ENCODE results near the gene KSR1. TPM values are rescaled to one million over a fixed set of nuclear protein-coding genes. Genes with fewer than 3 reads are reported as not detected.
"Not testable (repeated sequence)": the region's sequence is repeated elsewhere in the genome, so short reads cannot be mapped to it uniquely, and the experiment has no call there.

The KSR1 gene
- total and polyA plus RNA-seq, 2 experiments from 2014 or later = 0.98 to 2.5 TPM

- 93 to 97% methylated on average over 5 of the region's 5 CpGs for WGBS, 2 experiments (ENCODE audit: low coverage in 1 of 2, low lambda C conversion rate in 2 of 2, missing lambda C conversion rate in 2 of 2)
- Histone ChIP-seq H3K4me2 (ENCODE audit: unreplicated experiment) (no peak overlapping the region), H3F3A (ENCODE audit: insufficient read depth) (peaks cover 8% of the 10 kb centered on the region; the same call in 1 of the 2 replicates), H3K79me2 (ENCODE audit: insufficient read depth) (no peaks in the 10 kb centered on the region), H3K9me3 (ENCODE audit: low read depth) (no peaks in the 10 kb centered on the region), H3K27ac (no peak overlapping the region), H2AFZ (no peak overlapping the region), H3K27me3 (replicated peaks; ENCODE audit: insufficient read depth) (no peaks in the 10 kb centered on the region), H4K20me1 (ENCODE audit: insufficient read depth) (no peaks in the 10 kb centered on the region), H3K9me2 (ENCODE audit: insufficient read depth) (no peaks in the 10 kb centered on the region), H3K36me3 (ENCODE audit: low read depth) (no peaks in the 10 kb centered on the region), H3K4me1 (ENCODE audit: insufficient read depth) (peaks cover 10% of the 10 kb centered on the region), H3K9ac (no peak overlapping the region), H3K4me3 (no peak overlapping the region)
- DNase-seq = no peak
- in situ Hi-C loops (cut with MboI) = loop anchor here (10.0 to 25.0 kb wide), 4 partner anchors 56 to 256 kb away; no protein-coding TSS in a partner anchor
- no peak for TF ChIP-seq EZH2phosphoT487 (IDR thresholded peaks at IDR 0.05; ENCODE audit: insufficient read depth, low read depth)
- TF ChIP-seq EZH2 (IDR thresholded peaks at IDR 0.05; ENCODE audit: insufficient read depth, poor library complexity, severe bottlenecking) = no peak
Observed at GRCh38 chr17:27628376-27628775, 172.1 kb downstream of the KSR1 start.

GRCh38 chr17:27629260-27629659 is 173.0 kb downstream of the KSR1 start:
- H3K9ac ChIP-seq; H3K9me2 ChIP-seq (ENCODE audit: insufficient read depth); H3K4me3 ChIP-seq; H3K4me2 ChIP-seq (ENCODE audit: unreplicated experiment); H4K20me1 ChIP-seq (ENCODE audit: insufficient read depth); H3K9me3 ChIP-seq (ENCODE audit: low read depth); H2AFZ ChIP-seq; H3F3A ChIP-seq (ENCODE audit: insufficient read depth); H3K36me3 ChIP-seq (ENCODE audit: low read depth); H3K27me3 ChIP-seq (replicated peaks; ENCODE audit: insufficient read depth); H3K79me2 ChIP-seq (ENCODE audit: insufficient read depth); H3K27ac ChIP-seq: not testable (repeated sequence)
- in situ Hi-C loops (cut with MboI) = loop anchor here (10.0 to 25.0 kb wide), 4 partner anchors 56 to 256 kb away; no protein-coding TSS in a partner anchor
- H3K4me1 ChIP-seq (ENCODE audit: insufficient read depth) = peaks cover 17% of the 10 kb centered on the region
- peak; percentile 74 for DNase-seq
- 25 to 27% methylated on average over 3 of the region's 3 CpGs for WGBS, 2 experiments (ENCODE audit: low coverage in 1 of 2, low lambda C conversion rate in 2 of 2, missing lambda C conversion rate in 2 of 2)

- WGBS, 2 experiments (ENCODE audit: low coverage in 1 of 2, low lambda C conversion rate in 2 of 2, missing lambda C conversion rate in 2 of 2) = 34 to 50% methylated on average over 10 of the region's 10 CpGs
- 0 out of 2 replicates have a peak within 1 kb of the TSS, but pooled peaks have one; percentile 25 for H2AFZ ChIP-seq
- H3K9ac ChIP-seq = no peak within 1 kb of the TSS
- no peak within 1 kb of the TSS for H3K27ac ChIP-seq
- H3K36me3 ChIP-seq (ENCODE audit: low read depth) = no peaks in the 10 kb centered on the region
- peak; percentile 57 for DNase-seq
- no peaks in the 10 kb centered on the region for H3K27me3 ChIP-seq (replicated peaks; ENCODE audit: insufficient read depth)
- in situ Hi-C loops (cut with MboI) = loop anchor here (25.0 kb wide), 1 partner anchor 94 kb away; no protein-coding TSS in a partner anchor
- peaks cover 8% of the 10 kb centered on the region; the same call in 1 of the 2 replicates for H3F3A ChIP-seq (ENCODE audit: insufficient read depth)
- H3K4me1 ChIP-seq (ENCODE audit: insufficient read depth) = peaks cover 17% of the 10 kb centered on the region
- no peak for TF ChIP-seq EZH2phosphoT487 (IDR thresholded peaks at IDR 0.05; ENCODE audit: insufficient read depth, low read depth)
- no peak for TF ChIP-seq EZH2 (IDR thresholded peaks at IDR 0.05; ENCODE audit: insufficient read depth, poor library complexity, severe bottlenecking)
- H3K4me3 ChIP-seq = peak within 1 kb of the TSS; percentile 40; the same call in 1 of the 2 replicates
- no peaks in the 10 kb centered on the region for H3K79me2 ChIP-seq (ENCODE audit: insufficient read depth)
- peak within 1 kb of the TSS; percentile 47 for H3K4me2 ChIP-seq (ENCODE audit: unreplicated experiment)
- no peaks in the 10 kb centered on the region for H3K9me2 ChIP-seq (ENCODE audit: insufficient read depth)
- no peaks in the 10 kb centered on the region for H4K20me1 ChIP-seq (ENCODE audit: insufficient read depth)
- no peaks in the 10 kb centered on the region for H3K9me3 ChIP-seq (ENCODE audit: low read depth)
Observed at GRCh38 chr17:27630607-27631410, 174.6 kb downstream of the KSR1 start, which contains the start of gene LGALS9. TSS of gene LGALS9 (plus strand) at chr17:27631188. CDS start at chr17:27631266, 78 bp downstream.

- no peaks in the 10 kb centered on the region for H3K36me3 ChIP-seq (ENCODE audit: low read depth)
- H3K4me2 ChIP-seq (ENCODE audit: unreplicated experiment) = peak overlapping the region; percentile 47
- in situ Hi-C loops (cut with MboI) = loop anchor here (25.0 kb wide), 1 partner anchor 94 kb away; no protein-coding TSS in a partner anchor
- H3K4me3 ChIP-seq = no peak overlapping the region; the same call in 1 of the 2 replicates
- no peaks in the 10 kb centered on the region for H3K79me2 ChIP-seq (ENCODE audit: insufficient read depth)
- no peak overlapping the region for H3K27ac ChIP-seq
- peaks cover 17% of the 10 kb centered on the region for H3K4me1 ChIP-seq (ENCODE audit: insufficient read depth)
- H3K27me3 ChIP-seq (replicated peaks; ENCODE audit: insufficient read depth) = no peaks in the 10 kb centered on the region
- whole genome bisulfite sequencing, 2 experiments (ENCODE audit: low coverage in 1 of 2, low lambda C conversion rate in 2 of 2, missing lambda C conversion rate in 2 of 2) = 86% methylated on average over 6 of the region's 6 CpGs
- no peaks in the 10 kb centered on the region for H3K9me3 ChIP-seq (ENCODE audit: low read depth)
- peaks cover 8% of the 10 kb centered on the region; the same call in 1 of the 2 replicates for H3F3A ChIP-seq (ENCODE audit: insufficient read depth)
- no peak for DNase-seq
- no peaks in the 10 kb centered on the region for H3K9me2 ChIP-seq (ENCODE audit: insufficient read depth)
- no peaks in the 10 kb centered on the region for H4K20me1 ChIP-seq (ENCODE audit: insufficient read depth)
- H2AFZ ChIP-seq = no peak overlapping the region
- TF ChIP-seq EZH2phosphoT487 (IDR thresholded peaks at IDR 0.05; ENCODE audit: insufficient read depth, low read depth) = no peak
- H3K9ac ChIP-seq = no peak overlapping the region
Observed at GRCh38 chr17:27631411-27631760, 175.1 kb downstream of the KSR1 start.

Measured in GM23248 (cell line).